K562 (cell line): ENCODE data around the gene RPL27. TPM values are rescaled to one million over a fixed set of nuclear protein-coding genes. Genes with fewer than 3 reads are reported as not detected.

Experiments
- ATF3 ChIP-seq, 2 experiments: fragments of 450-650 bp in 1 of 2; sonication (generic) in 1 of 2; formaldehyde crosslinking in 1 of 2; IDR thresholded peaks in 1 of 2; conservative IDR thresholded peaks in 1 of 2; 2 replicates each; pipeline versions ENCODE4 v1.6.1 to v1.8.1; 2016 to 2023; ENCODE audit warnings: mild to moderate bottlenecking in 2 of 2, moderate library complexity in 2 of 2, inconsistent platforms in 1 of 2, missing genetic modification reagents in 1 of 2
- CBFA2T3 ChIP-seq: fragments of 450-650 bp; IDR thresholded peaks from 2 replicates; pipeline ENCODE4 v1.6.1; 2017
- E2F4 ChIP-seq: sonication (generic); formaldehyde crosslinking; IDR thresholded peaks from 2 replicates; pipeline ENCODE4 v1.8.0; 2022; ENCODE audit warnings: mild to moderate bottlenecking, low read depth, missing genetic modification reagents
- JUN ChIP-seq, 2 experiments: sonication (generic) in 1 of 2; formaldehyde crosslinking in 1 of 2; IDR thresholded peaks; 2 replicates each; pipeline versions ENCODE4 v1.6.1 to v1.8.0; 2012 to 2022; ENCODE audit warnings: borderline replicate concordance in 2 of 2, mild to moderate bottlenecking in 2 of 2, improper control_type of control experiment in 1 of 2, low read depth in 1 of 2, low read length in 1 of 2, missing genetic modification reagents in 1 of 2
- KDM2B ChIP-seq: fragments of 250-450 bp; sonication (Bioruptor Pico); IDR thresholded peaks from 2 replicates; pipeline ENCODE4 v1.8.0; 2021; ENCODE audit warnings: mild to moderate bottlenecking, moderate library complexity
- MITF ChIP-seq: IDR thresholded peaks from 2 replicates; pipeline ENCODE4 v1.6.1; 2014; ENCODE audit warnings: antibody characterized with exemption
- POLR2AphosphoS2 ChIP-seq: IDR thresholded peaks from 2 replicates; pipeline ENCODE4 v1.6.1; 2012; ENCODE audit warnings: low read length, improper control_type of control experiment
- SMARCC2 ChIP-seq: fragments of 450-650 bp; IDR thresholded peaks from 2 replicates; pipeline ENCODE4 v1.6.1; 2017; ENCODE audit warnings: antibody characterized with exemption, moderate library complexity, mild to moderate bottlenecking, low read depth
- SUPT5H ChIP-seq: fragments of 450-650 bp; IDR thresholded peaks from 2 replicates; pipeline ENCODE4 v1.6.1; 2016
- TGIF2 ChIP-seq: sonication (generic); formaldehyde crosslinking; IDR thresholded peaks from 2 replicates; pipeline ENCODE4 v1.8.1; 2022; ENCODE audit warnings: mild to moderate bottlenecking, missing genetic modification reagents, moderate library complexity
- ZBTB5 ChIP-seq: fragments of 450-650 bp; IDR thresholded peaks from 2 replicates; pipeline ENCODE4 v1.6.1; 2017; ENCODE audit warnings: antibody characterized with exemption
- ZNF217 ChIP-seq: sonication (generic); formaldehyde crosslinking; IDR thresholded peaks from 2 replicates; pipeline ENCODE4 v1.8.0; 2022; ENCODE audit warnings: mild to moderate bottlenecking, missing genetic modification reagents
- ZNF431 ChIP-seq: sonication (generic); formaldehyde crosslinking; IDR thresholded peaks from 2 replicates; pipeline ENCODE4 v1.8.0; 2022; ENCODE audit warnings: mild to moderate bottlenecking, missing genetic modification reagents
- polyA plus RNA-seq, 8 experiments: library from polyadenylated mRNA; depleted of rRNA in 4 of 8; stranded (reverse) in 5 of 8; unstranded in 3 of 8; fragments of >200 nt; fragmentation: Nextera tagmentation in 2 of 8; fragmentation: Illumina TruSeq in 1 of 8; extraction: Ambion mirVana in 2 of 8; extraction: Trizol in 1 of 8; gene quantifications; 2 replicates each; pipeline versions ENCODE4 v1.2.1 to v1.2.3, GENCODE V29; 2011 to 2014; ENCODE audit warnings: inconsistent platforms in 1 of 8, missing spikeins in 1 of 8
- total RNA-seq, 7 experiments: library from RNA; depleted of rRNA in 6 of 7; stranded (reverse); fragments of >200 nt in 6 of 7; fragmentation: Illumina TruSeq in 2 of 7; extraction: Trizol in 2 of 7; gene quantifications; 2 replicates each; pipeline versions ENCODE4 v1.2.1 to v1.2.3, GENCODE V29; 2011 to 2021; ENCODE audit warnings: low replicate concordance in 1 of 7
- TF ChIP-seq, protein P1 (sequence below): sonication (generic); formaldehyde crosslinking; IDR thresholded peaks from 2 replicates; pipeline ENCODE4 v1.8.1; 2023; ENCODE audit warnings: mild to moderate bottlenecking, missing genetic modification reagents
- TF ChIP-seq, protein P2 (sequence below): fragments of 450-650 bp; IDR thresholded peaks from 2 replicates; pipeline ENCODE4 v1.6.1; 2018; ENCODE audit not compliant: partially characterized antibody

Gene RPL27
- total and polyA plus RNA-seq, 9 of the 15 experiments (the other 6 are each of a cell fraction or from before 2014, with no cell fraction given) = 1,539 to 6,155 (median 3,710) TPM

- TF ChIP-seq SMARCC2 = peak; percentile 75
- TF ChIP-seq ZNF431 (CRISPR knock-in tag) = no peak
- peak; percentile 94 for TF ChIP-seq JUN (IDR thresholded peaks at IDR 0.05; ENCODE audit: borderline replicate concordance, low read depth, low read length)
- no peak for TF ChIP-seq JUN (CRISPR knock-in tag; IDR thresholded peaks at IDR 0.05; ENCODE audit: borderline replicate concordance)
- TF ChIP-seq CBFA2T3 = peak; percentile 52
- TF ChIP-seq, protein P1, sequence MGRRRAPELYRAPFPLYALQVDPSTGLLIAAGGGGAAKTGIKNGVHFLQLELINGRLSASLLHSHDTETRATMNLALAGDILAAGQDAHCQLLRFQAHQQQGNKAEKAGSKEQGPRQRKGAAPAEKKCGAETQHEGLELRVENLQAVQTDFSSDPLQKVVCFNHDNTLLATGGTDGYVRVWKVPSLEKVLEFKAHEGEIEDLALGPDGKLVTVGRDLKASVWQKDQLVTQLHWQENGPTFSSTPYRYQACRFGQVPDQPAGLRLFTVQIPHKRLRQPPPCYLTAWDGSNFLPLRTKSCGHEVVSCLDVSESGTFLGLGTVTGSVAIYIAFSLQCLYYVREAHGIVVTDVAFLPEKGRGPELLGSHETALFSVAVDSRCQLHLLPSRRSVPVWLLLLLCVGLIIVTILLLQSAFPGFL (CRISPR knock-in tag) = no peak
- TF ChIP-seq SUPT5H = no peak
- TF ChIP-seq ZBTB5 = no peak
- TF ChIP-seq E2F4 (CRISPR knock-in tag) = no peak
- peak; percentile 95 for TF ChIP-seq MITF
- peak; percentile 97 for TF ChIP-seq ATF3 (IDR thresholded peaks at IDR 0.05)
- no peak for TF ChIP-seq ATF3 (CRISPR knock-in tag; conservative IDR thresholded peaks at IDR 0.05)
- TF ChIP-seq POLR2AphosphoS2 = no peak; the same call in 1 of the 2 replicates
- TF ChIP-seq KDM2B (CRISPR knock-in tag) = no peak
- TF ChIP-seq ZNF217 = no peak
- TF ChIP-seq TGIF2 (CRISPR knock-in tag) = no peak
- TF ChIP-seq, protein P2, sequence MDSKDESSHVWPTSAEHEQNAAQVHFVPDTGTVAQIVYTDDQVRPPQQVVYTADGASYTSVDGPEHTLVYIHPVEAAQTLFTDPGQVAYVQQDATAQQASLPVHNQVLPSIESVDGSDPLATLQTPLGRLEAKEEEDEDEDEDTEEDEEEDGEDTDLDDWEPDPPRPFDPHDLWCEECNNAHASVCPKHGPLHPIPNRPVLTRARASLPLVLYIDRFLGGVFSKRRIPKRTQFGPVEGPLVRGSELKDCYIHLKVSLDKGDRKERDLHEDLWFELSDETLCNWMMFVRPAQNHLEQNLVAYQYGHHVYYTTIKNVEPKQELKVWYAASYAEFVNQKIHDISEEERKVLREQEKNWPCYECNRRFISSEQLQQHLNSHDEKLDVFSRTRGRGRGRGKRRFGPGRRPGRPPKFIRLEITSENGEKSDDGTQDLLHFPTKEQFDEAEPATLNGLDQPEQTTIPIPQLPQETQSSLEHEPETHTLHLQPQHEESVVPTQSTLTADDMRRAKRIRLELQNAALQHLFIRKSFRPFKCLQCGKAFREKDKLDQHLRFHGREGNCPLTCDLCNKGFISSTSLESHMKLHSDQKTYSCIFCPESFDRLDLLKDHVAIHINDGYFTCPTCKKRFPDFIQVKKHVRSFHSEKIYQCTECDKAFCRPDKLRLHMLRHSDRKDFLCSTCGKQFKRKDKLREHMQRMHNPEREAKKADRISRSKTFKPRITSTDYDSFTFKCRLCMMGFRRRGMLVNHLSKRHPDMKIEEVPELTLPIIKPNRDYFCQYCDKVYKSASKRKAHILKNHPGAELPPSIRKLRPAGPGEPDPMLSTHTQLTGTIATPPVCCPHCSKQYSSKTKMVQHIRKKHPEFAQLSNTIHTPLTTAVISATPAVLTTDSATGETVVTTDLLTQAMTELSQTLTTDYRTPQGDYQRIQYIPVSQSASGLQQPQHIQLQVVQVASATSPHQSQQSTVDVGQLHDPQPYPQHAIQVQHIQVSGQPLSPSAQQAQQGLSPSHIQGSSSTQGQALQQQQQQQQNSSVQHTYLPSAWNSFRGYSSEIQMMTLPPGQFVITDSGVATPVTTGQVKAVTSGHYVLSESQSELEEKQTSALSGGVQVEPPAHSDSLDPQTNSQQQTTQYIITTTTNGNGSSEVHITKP = no peak
Observed at GRCh38 chr17:43020789-43021740, 22.8 kb downstream of the RPL27 start (continued).
